Left forelimb (tissue), 1 donor: ENCODE results near the gene C10orf120.

Experiments used
- DNase-seq: peaks from one replicate; pipeline ENCODE4 v3.0.0-alpha.2; 2018; ENCODE audit warnings: low spot score

Gene C10orf120

DNA sequence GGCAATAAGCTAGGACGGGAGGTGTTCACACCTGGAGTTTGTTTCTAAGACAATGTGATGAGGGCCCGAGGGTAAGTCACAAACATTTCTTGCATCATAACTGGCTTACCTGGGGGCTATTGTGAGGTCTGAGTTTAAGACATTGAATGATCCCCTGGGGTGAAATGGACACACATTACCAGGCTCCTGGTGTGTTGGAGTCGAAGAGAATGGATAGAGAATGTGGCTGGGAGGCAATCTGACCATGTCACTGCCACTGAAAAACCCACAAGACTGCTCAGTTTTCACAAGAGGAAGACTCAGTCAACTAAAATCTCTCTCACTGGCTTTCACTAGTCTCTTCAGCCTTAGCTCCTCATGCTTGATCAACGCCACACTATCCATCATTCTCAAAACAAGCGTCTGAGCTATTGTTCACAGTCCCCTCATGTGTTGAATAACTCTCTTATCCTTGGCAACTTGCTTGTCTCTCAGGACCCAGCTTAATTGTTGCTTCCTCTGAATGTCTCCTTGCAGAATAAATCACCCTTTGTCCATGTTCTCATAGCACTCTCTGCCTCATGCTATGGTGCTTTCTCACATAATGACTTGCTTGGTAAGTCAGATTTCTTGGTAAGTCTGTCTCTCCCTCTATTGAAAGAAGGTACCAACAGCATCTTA, at the start of gene C10orf120:
C10orf120 (minus strand) TSS at position 51 of the 660 bp plus-strand sequence. CDS start 56 bp downstream, outside the sequence.
- DNase-seq: no peak

DNA sequence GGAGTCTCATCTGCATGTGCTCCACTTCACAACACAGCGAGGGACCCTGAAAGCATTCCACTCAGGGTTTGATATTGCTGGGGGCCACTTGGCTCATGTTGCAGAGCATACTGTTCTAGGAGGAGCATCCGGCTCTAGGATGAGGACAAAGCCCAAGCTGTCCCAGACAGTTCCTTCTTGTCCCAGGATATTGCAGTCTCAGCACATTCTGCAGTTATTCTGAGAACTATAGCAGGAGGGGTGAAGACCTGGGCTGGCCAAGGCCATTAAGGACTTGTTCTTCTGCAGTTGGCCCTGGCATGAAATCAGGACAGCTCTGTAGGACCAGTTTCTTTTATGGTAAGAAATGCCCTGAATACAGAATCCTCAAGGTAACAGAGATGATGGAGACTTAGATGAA, 48.9 kb upstream of the C10orf120 start:
- DNase-seq: no peak

DNA sequence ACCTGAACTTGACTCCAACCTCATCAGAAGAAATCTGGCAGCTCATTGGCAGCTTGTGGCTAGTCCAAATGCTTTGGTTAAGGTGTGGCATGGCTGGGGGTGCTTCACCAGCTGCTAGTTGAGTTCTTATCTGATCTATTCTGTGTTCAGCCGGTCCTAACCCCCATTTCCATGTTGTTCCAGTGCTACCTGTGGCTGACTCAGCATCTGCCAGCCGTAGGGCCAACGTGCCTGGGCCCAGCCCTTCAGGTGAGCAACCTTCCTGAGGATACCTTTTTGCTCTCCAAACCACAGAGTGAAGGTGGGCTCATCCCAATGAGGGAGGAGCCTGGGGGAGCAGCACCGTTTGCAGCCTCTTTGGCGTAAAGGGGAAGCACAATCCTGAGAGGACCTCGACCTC, 46.8 kb upstream of the C10orf120 start:
- no peak for DNase-seq

DNA sequence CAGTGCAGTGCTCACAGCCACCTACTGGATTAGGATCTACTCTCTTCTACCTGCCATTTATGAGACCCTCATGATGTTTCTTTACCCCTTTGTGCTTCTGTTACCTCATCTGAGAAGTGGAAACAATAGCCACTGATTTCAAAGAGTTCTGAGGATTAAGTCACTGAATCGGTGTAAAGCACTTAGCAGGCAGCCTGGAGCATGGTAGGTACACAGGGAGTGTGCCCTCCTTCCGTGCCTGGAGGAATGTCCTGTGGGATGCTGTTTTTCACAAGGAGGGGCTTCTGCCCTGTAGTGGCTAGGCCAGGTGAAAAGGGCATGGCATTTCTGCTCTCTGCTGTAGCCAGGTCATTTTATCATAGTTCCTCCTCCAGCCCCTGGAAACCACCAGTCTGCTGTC, 44.6 kb upstream of the C10orf120 start:
- no peak for DNase-seq

DNA sequence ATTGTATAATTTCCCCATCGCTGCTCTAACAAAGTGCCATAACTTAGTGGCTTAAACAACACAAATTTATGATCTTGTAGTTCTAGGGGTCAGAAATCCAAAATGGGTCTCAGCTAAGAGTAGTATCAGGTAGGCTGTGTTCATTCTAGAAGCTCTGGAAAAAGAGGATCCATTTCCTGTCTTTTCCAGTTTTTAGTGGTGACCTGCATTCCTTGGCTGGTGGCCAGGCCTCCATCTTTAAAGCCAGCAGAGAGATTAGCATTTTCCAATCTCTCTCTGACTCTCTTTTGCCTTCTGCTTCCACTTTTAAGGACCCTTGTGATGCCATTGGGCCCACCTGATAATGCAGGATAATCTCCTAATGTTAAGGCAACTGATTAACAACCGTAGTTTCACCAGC, 41.0 kb upstream of the C10orf120 start:
- no peak for DNase-seq

DNA sequence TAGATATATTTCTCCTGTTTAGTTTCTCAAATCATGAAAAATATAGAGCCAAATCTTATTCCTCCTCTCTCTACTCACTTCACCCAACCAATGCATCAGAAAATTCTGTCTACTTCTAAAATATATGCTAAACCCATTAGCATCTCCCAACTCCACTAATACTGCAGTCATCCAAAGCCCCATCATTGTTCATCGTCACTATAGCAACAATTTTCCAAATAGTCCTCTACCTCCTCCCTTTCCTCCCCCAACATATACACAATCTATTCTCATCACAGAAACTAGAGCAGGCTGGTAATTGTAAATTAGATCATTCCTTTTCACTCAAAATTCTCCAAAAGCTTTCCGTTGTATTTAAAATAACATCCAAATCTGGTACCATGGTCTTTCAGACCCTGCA, 38.4 kb upstream of the C10orf120 start:
- DNase-seq: no peak

DNA sequence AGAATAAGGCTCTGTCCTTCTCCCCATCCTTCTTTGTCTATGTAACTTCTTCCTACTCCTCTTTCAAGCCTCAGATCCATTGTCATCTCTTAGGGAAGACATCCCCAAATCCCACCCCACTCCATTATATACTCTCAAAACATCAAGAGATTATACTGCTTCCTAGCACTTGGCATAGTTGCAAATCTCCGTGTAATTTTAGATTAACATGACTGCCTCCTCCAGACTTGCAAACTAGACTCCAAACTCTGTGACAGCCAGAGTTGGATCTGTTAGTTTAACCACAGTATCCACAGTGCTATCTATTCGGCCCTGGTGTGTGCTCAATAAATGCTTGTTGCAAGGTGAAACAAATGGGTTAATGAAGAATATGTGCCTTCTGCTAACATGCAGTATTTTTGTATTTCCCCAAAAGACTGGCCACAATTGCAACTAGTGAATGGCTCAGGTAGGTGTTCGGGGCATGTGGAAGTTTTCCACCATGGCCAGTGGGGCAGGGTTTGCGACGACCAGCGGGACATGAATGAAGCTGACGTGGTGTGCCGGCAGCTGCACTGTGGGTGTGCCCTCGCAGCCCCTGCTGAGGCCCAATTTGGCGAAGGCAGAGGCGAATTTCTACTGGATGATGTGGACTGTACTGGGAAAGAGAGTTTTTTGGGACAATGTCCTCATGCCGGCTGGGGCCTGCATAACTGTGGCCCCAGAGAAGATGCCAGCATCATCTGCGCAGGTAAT, 34.5 kb upstream of the C10orf120 start:
- DNase-seq: no peak

DNA sequence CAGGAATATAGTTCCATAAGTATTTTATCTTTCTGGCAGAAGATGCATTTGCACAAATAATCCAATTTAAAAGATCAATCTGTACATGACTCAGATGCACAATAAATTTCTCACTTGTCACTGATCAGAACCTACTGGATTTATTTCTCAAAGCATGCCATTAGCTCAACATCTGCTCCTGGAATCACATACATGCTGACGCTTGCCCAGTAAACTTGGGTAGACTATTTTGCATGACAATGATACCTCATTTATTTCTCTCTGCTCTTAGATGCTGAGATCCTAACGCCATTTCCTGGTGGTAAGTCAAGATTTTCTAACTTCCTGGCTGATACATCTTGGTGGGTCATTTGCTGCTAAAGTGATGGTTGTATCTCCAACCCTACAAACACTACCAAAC, 33.8 kb upstream of the C10orf120 start:
- DNase-seq: no peak

DNA sequence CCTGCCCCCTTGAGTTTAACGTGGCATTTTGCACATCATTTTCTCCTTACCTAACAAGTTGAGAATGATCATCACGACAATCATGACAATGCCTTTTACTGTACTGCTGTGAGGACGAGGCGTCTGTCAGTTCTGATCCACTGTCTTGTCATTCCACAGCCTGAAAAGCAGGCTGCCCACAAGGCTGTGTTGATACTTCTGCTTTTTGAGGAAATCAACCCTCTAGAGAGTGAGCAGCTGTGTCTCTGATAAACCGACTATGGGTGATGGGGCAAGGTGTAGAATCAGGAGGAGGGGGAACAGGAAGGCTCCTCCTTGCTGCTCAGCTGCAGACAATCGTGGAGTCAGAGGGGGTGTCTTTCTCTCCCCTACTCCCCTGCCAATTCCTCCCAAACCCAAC, 30.6 kb upstream of the C10orf120 start:
- no peak for DNase-seq

DNA sequence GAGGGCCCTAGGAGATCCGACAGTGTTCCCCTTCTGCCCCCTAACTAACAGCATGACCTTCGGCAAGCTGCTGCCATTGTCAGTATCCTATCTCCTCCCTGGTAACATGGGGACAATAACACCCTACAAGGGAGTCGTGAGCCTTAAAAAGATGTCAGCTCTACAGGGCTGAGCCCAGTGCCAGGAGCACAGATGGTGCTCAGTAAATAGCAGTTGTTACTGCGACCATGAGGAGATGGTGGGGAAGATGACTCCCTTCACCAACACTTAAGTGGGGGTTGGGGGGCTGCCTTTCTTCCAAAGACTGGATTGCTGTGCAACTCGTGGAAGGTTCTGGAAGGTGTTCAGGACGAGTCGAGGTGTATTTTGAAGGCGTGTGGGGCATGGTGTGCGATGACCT, 29.5 kb upstream of the C10orf120 start:
- DNase-seq: no peak

DNA sequence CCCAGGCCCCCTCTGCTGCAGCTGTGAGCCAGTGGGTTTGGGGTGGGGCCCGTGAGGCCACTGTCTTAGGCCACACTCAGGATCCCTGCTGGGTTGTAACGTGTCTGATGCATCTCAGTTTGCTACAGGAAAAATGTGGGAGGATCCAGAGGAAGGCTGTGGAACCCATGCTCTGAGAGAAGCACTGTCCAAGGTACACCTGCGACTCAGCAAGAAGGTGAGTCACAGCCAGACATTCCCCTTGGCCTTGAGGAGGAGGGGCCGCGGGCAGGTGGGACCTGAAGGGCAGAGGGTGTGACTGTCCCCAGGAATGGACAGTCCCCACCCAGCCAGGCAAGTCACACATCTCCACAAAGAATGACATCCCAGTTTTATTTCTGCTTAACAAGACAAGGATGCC, 27.8 kb upstream of the C10orf120 start:
- DNase-seq: no peak

DNA sequence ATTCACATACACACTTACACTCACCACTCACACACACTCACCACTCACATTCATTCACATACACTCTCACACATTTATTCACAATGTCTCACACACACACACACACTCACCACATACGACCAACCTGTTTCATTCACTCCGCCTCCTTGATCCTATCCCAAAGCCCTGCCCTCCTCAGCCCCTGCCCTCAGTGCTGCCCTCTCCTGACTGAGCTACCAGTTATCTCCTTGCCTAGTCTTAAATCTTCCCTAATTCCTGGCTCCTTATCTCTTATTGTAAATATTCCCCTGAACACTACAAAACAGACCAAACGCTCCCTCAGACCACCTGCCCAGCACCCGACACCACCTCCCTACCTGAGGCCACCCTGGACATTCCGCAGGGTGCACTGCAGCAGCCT, 26.1 kb upstream of the C10orf120 start:
- DNase-seq: no peak

DNA sequence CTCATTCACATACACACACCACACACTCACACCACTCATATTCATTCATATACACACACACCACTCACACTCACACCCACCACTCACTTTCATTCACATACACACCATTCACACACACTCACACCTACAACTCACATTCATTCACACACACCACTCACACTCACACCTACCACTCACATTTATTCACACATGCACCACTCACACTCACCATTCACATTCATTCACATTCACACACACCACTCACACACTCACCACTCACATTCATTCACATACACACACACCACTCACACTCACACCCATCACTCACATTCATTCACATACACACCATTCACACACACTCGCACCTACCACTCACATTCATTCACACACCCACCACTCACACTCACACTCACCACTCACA, 25.4 kb upstream of the C10orf120 start:
- no peak for DNase-seq

DNA sequence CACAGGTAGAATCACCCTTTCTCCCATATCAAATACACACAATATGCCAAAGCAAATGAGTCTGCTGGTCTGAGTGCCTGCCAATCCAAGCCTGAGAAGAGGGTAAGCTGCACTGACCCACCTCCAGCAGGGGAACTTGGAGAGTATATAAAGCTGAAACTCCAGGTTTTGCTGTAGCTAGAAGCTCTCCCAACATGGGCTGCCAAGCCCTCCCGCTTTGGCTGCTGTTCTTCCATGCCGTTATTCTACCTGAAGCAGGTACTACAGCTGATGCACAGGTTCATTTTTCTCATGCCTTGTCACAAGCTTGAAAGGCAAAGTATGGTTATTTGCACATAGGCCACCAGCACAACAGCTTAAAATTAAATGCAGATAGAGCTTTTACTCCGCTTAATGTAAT, 21.5 kb upstream of the C10orf120 start:
- DNase-seq: no peak

DNA sequence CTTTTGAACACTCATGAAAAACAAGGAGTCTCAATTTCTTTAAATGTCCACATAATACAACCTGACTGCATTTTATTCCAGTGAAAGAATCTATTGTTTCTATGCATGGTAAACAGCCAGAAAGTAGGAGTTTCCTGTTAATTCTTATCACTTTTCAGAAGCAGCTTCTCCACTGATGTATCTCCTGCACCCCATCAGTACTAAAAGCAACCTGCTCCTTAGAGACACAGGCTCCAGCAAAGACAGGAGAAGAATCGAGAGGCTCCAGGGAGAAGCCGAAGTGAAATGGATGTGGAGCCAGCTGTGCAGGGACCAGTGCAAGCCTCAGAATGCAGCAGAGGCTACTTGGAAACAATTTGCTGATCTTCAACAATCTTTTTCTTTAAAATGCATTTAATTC, 16.4 kb upstream of the C10orf120 start:
- no peak for DNase-seq

DNA sequence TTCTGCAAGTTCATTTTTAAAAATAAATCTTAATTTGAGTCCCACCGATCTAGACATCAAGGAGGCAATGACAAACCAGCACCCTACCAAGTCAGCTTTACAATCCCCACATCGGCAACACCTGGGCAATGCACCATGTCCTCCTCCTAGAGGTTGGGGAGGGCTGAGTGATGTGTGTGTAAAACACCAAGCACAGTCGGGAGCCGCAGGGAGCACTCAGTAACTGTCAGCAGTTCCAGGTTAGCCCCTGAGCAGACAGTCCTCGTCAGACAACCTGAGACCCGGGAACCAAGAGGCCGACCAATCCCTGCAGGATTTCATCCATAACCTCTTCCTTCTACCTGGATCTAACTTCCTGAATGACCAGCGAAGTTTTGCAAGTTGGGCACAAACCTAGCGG, 15.9 kb upstream of the C10orf120 start:
- DNase-seq: no peak

DNA sequence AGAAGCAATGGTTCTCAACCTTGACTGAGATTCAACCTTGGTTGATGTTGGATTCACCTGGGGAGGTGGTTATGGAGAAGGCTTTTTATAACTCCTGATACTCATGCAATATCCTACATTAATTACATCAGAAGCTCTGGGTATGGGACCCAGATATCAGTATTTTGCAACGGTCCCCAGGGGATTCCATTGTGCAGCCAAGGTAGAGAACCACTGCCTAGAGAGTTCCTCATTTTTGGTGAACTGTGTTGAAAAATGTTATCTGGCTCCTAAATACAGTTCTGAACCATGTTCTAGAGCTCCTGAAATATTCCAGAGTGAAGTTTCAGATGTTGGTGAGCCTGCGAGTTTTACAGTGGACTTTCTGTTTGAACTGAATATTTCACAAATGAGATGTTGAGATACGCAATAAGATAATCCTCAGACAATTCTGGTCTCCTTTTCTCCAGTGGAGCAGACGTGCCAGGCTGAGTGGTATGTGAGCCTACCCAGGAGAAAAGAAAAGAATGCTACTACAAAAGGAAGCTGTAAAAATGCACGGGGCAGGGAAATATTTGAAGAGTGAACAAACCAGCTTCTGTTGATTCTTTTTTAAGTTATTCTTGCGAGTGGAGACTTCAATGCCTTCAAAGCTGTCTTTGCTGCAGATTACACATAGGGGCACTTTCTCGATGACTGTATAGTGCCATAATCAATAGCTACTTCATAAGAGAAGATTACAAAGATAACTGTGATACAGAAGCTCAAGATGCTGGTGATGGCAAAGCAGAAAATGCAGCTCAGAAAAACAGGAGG, 13.6 kb upstream of the C10orf120 start:
- no peak for DNase-seq

DNA sequence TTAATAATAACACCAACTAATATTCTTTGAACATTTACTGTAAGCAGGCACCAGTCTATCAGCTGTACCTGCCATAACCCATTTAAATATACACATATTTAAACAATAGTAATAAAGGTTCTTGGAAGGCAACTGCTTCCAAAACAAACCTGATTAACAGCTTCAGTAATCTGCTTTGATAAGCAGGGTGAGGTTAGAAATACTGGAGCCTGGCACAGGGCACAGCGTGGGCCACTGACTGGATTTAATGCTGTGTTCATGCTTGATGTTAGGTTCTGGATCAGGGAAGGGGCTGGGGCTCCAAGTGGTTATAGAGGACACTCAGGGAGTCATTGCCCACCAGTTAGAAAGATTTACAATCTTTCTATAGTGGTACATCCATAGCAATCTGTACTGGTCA, 10.9 kb upstream of the C10orf120 start:
- DNase-seq: no peak

DNA sequence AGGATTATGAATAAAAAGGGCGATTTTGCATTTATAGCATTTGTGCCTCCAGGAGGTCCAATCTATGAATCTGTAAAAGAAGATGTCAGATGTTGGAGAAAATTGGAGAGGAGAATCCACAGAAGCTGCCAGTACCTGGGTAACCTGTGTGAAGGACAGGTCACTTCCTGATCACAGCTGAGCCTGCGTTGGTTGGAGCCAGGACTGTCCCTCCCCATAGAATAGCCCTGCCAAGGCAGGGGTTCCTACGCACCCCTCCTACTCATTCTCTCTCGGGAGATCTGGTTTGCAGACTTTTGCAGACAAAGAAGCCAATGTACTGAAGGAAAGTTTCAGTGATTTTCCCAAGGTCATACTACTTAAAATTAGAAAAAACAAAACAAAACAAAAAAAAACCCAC, 10.3 kb upstream of the C10orf120 start:
- DNase-seq: no peak

DNA sequence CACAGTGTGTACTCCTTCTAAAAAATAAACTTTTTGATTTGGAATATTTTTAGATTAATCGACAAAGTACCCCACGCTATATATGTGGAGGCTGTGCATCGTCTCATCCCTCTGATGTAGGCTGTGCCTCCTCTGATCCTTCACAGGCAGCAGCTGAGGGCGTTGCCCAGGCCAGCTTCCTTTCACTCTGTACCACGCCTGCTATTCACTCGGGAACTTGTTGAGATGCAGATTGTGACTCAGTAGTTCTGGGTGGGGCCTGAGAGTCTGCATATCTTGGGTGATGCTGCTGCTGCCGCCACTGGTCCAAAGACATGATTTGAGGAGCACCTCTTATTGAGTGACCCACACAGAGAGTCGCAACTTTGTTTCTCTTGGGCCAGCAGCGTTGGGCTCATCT, 7.9 kb upstream of the C10orf120 start:
- no peak for DNase-seq

DNA sequence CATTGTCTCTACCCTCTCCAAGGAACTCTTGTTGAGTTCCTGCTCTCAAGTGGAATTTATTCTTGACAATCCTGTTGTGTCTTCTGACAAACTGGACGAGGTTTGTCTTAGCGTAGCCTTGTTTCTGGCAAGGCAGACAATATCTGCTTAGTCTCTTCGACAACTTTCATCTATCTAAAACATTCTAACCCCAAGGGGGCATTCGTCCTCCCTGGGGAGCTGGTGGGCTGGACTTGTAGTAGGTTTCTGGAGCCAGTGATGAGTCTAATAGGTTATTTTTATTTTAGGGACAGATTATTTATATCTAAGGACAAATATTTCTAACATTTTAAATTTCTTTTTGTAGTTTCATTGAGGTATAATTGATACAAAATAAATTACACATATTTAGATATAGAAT, 7.3 kb upstream of the C10orf120 start:
- no peak for DNase-seq

DNA sequence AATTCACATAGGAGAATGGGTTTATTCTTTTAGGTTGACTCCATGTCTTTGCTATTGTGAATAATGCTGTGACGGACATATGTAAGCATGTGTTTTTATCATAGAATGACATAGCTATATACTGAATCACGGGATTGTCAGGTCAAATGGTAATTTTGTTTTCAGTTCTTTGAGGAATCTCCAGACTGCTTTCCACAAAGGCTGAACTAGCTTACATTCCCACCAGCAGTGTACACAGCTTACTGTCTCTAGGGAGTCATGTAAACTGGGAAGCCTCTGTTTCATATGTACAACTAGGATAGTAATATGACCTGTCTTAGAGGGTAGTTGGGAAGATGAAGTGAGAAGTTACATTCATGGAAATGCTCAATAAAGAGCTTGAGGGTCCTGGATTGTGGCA, 6.8 kb upstream of the C10orf120 start:
- DNase-seq: no peak
